Cerebellar cortex (tissue), 1 donor: Measurements from ENCODE around the gene TNFRSF9.
"Not testable (repeated sequence)": the region's sequence is repeated elsewhere in the genome, so short reads cannot be mapped to it uniquely, and the experiment has no call there.

ENCODE experiments used
- DNase-seq: peaks from one replicate; pipeline ENCODE4 v3.0.0-alpha.2; 2015; ENCODE audit warnings: low spot score

Gene TNFRSF9

GRCh38 chr1:7961216-7962013 lies 20.8 kb upstream of the TNFRSF9 start, which contains the start of gene PARK7:
PARK7 (plus strand) TSS chr1:7961711; CDS start chr1:7962786, 1,075 bp downstream.
- DNase-seq: peak; percentile 99

GRCh38 chr1:7960867-7961215 lies 20.2 kb upstream of the TNFRSF9 start:
- DNase-seq: no peak

- DNase-seq: no peak
Measured at GRCh38 chr1:7960165-7960564, 19.5 kb upstream of the TNFRSF9 start.

GRCh38 chr1:7956218-7957032 lies 15.8 kb upstream of the TNFRSF9 start:
- DNase-seq: no peak

- DNase-seq: no peak
Measured at GRCh38 chr1:7954683-7955082, 14.0 kb upstream of the TNFRSF9 start.

GRCh38 chr1:7953850-7954609 lies 13.4 kb upstream of the TNFRSF9 start:
- DNase-seq: peak; percentile 92

- DNase-seq: not testable (repeated sequence)
Measured at GRCh38 chr1:7952791-7953190, 12.2 kb upstream of the TNFRSF9 start.

GRCh38 chr1:7948960-7949359 lies 8.3 kb upstream of the TNFRSF9 start:
- no peak for DNase-seq

GRCh38 chr1:7943251-7943650 lies 2.6 kb upstream of the TNFRSF9 start:
- DNase-seq: no peak

GRCh38 chr1:7942214-7942921 lies 1.7 kb upstream of the TNFRSF9 start:
- DNase-seq: peak; percentile 34

GRCh38 chr1:7941437-7941793 lies 776 bp upstream of the TNFRSF9 start:
- DNase-seq: no peak

GRCh38 chr1:7940034-7940433 lies 605 bp downstream of the TNFRSF9 start:
- no peak for DNase-seq

GRCh38 chr1:7938070-7938469 lies 2.6 kb downstream of the TNFRSF9 start:
- no peak for DNase-seq

GRCh38 chr1:7932524-7933138 lies 8.0 kb downstream of the TNFRSF9 start:
- DNase-seq: no peak

- DNase-seq: no peak
Measured at GRCh38 chr1:7931446-7931812, 9.2 kb downstream of the TNFRSF9 start.

- no peak for DNase-seq
Measured at GRCh38 chr1:7930645-7931445, 9.8 kb downstream of the TNFRSF9 start.

- DNase-seq: no peak
Measured at GRCh38 chr1:7929637-7930036, 11.0 kb downstream of the TNFRSF9 start.

GRCh38 chr1:7928247-7928646 lies 12.4 kb downstream of the TNFRSF9 start:
- DNase-seq: no peak

GRCh38 chr1:7927061-7927460 lies 13.6 kb downstream of the TNFRSF9 start:
- not testable (repeated sequence) for DNase-seq

GRCh38 chr1:7922301-7922700 lies 18.3 kb downstream of the TNFRSF9 start:
- DNase-seq: peak; percentile 44

- DNase-seq: peak; percentile 68
Measured at GRCh38 chr1:7921796-7922195, 18.8 kb downstream of the TNFRSF9 start.
